ENCODE measurements around the gene NAV2.

DNA sequence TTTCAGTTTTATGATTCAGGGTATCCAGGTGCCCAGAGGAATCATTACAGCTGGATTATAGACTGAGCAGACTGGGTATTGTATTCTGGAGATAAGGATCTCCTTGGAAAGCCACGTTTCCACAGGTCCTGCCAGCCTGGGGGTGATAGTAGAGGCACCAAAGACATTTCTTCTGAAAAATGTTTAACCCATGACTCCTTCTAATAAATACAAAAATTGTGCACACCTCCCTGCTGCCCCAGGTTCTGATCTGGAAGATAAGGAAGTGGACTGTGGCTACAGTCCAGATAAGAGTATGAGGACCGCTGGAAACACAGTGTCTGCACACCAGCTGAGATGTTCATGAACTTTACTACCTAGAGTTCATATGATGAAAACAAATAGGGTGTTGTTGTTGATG is 255.2 kb downstream of the NAV2 start:
- TF ChIP-seq, protein P1, sequence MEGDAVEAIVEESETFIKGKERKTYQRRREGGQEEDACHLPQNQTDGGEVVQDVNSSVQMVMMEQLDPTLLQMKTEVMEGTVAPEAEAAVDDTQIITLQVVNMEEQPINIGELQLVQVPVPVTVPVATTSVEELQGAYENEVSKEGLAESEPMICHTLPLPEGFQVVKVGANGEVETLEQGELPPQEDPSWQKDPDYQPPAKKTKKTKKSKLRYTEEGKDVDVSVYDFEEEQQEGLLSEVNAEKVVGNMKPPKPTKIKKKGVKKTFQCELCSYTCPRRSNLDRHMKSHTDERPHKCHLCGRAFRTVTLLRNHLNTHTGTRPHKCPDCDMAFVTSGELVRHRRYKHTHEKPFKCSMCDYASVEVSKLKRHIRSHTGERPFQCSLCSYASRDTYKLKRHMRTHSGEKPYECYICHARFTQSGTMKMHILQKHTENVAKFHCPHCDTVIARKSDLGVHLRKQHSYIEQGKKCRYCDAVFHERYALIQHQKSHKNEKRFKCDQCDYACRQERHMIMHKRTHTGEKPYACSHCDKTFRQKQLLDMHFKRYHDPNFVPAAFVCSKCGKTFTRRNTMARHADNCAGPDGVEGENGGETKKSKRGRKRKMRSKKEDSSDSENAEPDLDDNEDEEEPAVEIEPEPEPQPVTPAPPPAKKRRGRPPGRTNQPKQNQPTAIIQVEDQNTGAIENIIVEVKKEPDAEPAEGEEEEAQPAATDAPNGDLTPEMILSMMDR (optimal IDR thresholded peaks at IDR 0.05 in 1 of 3, IDR thresholded peaks at IDR 0.05 in 1 of 3, conservative IDR thresholded peaks at IDR 0.05 in 1 of 3; ENCODE audit: extremely low read depth in 1 of 3, insufficient read depth in 2 of 3, low read length in 3 of 3) = no peak
- TF ChIP-seq EZH2 (IDR thresholded peaks at IDR 0.05; ENCODE audit: low read length) = no peak
